Esophagus muscularis mucosa (tissue), 4 donors: ENCODE data around the gene STK39. TPM values are rescaled to one million over a fixed set of nuclear protein-coding genes. Genes with fewer than 3 reads are reported as not detected.

Experiments
- DNase-seq: peaks from one replicate; pipeline ENCODE4 v3.0.0-alpha.2; 2017; ENCODE audit errors: extremely low spot score
- H3K27ac ChIP-seq, 4 donors: fragments of 200-600 bp; sonication (generic); replicated peaks in 1 of 4; 1 replicate in 3 of 4; 2 replicates in 1 of 4; pipeline ENCODE4 v1.5.1; 2016 to 2019; ENCODE audit warnings: mild to moderate bottlenecking in 1 of 4
- H3K27me3 ChIP-seq, 4 donors: fragments of 200-600 bp; sonication (generic); one replicate each; pipeline versions ENCODE4 v1.5.1 to v1.6.0; 2016 to 2019
- H3K36me3 ChIP-seq, 4 donors: fragments of 200-600 bp; sonication (generic); one replicate each; pipeline ENCODE4 v1.5.1; 2016 to 2019
- H3K4me1 ChIP-seq, 4 donors: fragments of 200-600 bp; sonication (generic); one replicate each; pipeline ENCODE4 v1.5.1; 2016 to 2019
- H3K4me3 ChIP-seq, 4 donors: fragments of 200-600 bp; sonication (generic); 1 replicate in 2 of 4; 2 replicates in 2 of 4; pipeline ENCODE4 v1.5.1; 2016 to 2019; ENCODE audit warnings: mild to moderate bottlenecking in 4 of 4, moderate library complexity in 1 of 4
- H3K9me3 ChIP-seq, 4 donors: fragments of 200-600 bp; sonication (generic); 1 replicate in 3 of 4; 2 replicates in 1 of 4; pipeline ENCODE4 v1.5.1; 2016 to 2019
- EP300 ChIP-seq: sonication (generic); formaldehyde crosslinking; IDR thresholded peaks from one replicate; pipeline ENCODE4 v1.6.1; 2017; ENCODE audit warnings: antibody characterized with exemption
- POLR2A ChIP-seq: fragments of 450-650 bp; IDR thresholded peaks from one replicate; pipeline ENCODE4 v1.6.1; 2017; ENCODE audit warnings: antibody characterized with exemption, moderate library complexity, mild to moderate bottlenecking, low read depth
- POLR2AphosphoS5 ChIP-seq, 2 donors: sonication (generic); formaldehyde crosslinking; IDR thresholded peaks; one replicate each; pipeline ENCODE4 v1.6.1; 2017; ENCODE audit warnings: antibody characterized with exemption in 2 of 2
- WGBS: methylation state at CpG from one replicate; pipeline ENCODE4 v1.1.5; 2018; 5-methylcytosine and 5-hydroxymethylcytosine counted together
- intact Hi-C: fragments of 100-400 bp; cut with DNase I; formaldehyde crosslinking; loops from one replicate; pipeline ENCODE4 v1.15.1; 2023
- total RNA-seq, 4 donors: library from RNA; depleted of rRNA; stranded (reverse); fragments of >200 nt; gene quantifications; one replicate each; pipeline versions ENCODE4 v1.1.0 to v1.2.1, GENCODE V29; 2016
- TF ChIP-seq, protein P1 (sequence below), 3 experiments: fragments of 200-600 bp in 2 of 3; fragments of 450-650 bp in 1 of 3; sonication (generic) in 2 of 3; IDR thresholded peaks; one replicate each; pipeline ENCODE4 v1.5.1; 2017 to 2019; ENCODE audit warnings: antibody characterized with exemption in 3 of 3, mild to moderate bottlenecking in 2 of 3, moderate library complexity in 1 of 3

Gene STK39
- total RNA-seq, 4 donors from 2014 or later, result 32.5 to 49.1 (median 41.5) TPM

DNA sequence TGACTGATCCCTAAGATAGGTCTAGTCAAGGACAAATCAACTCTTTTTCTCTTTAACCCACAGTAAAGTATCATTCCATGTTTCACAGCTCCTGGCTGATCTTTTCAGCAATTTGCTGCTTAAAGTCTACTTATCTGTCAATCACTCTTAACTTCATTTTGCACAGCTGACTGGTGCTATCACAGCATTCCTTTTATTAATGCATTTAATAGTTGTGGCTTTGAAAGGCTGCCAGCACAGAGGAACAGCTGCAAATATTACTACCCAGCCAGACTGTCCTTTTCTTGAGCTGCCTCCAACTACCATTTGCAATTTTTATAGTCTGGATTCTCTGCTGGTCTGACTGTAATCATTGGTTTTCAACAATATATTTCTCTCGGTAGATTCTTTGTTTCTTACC lies 303.5 kb downstream of the STK39 start:
- DNase-seq, result no peak
- TF ChIP-seq POLR2AphosphoS5 (IDR thresholded peaks at IDR 0.05), result no peak
- TF ChIP-seq, protein P1, sequence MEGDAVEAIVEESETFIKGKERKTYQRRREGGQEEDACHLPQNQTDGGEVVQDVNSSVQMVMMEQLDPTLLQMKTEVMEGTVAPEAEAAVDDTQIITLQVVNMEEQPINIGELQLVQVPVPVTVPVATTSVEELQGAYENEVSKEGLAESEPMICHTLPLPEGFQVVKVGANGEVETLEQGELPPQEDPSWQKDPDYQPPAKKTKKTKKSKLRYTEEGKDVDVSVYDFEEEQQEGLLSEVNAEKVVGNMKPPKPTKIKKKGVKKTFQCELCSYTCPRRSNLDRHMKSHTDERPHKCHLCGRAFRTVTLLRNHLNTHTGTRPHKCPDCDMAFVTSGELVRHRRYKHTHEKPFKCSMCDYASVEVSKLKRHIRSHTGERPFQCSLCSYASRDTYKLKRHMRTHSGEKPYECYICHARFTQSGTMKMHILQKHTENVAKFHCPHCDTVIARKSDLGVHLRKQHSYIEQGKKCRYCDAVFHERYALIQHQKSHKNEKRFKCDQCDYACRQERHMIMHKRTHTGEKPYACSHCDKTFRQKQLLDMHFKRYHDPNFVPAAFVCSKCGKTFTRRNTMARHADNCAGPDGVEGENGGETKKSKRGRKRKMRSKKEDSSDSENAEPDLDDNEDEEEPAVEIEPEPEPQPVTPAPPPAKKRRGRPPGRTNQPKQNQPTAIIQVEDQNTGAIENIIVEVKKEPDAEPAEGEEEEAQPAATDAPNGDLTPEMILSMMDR (IDR thresholded peaks at IDR 0.05), result no peak
- TF ChIP-seq EP300, result no peak
- no peak for TF ChIP-seq POLR2A
- Histone ChIP-seq H3K9me3 (no peaks in the 10 kb centered on the region), H3K27me3 (no peaks in the 10 kb centered on the region), H3K36me3 (no peaks in the 10 kb centered on the region), H3K4me3 (no peak overlapping the region), H3K4me1 (peaks cover 0 to 9% (median 2%) of the 10 kb centered on the region in 4 donors), H3K27ac (no peak overlapping the region)
- intact Hi-C loops, result no loop called here
- 88% methylated on average over 1 of the region's 1 CpG for WGBS

DNA sequence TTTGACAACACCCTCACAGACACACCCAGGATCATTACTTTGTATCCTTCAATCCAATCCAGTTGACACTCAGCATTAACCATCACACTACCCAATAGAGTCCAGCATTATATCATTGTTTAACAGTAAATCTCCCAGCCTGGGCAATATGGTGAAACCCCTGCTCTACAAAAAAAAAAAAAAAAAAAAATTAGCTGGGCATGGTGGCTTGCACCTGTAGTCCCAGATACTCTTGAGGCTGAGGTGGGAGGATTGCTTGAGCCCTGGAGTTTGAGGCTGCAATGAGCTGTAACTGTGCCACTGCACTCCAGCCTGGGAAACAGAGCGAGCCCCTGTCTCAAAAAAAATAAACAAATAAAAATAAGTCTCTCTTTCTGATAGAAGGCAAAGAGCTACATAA lies 304.0 kb downstream of the STK39 start:
- H3K27me3 ChIP-seq, result no peaks in the 10 kb centered on the region
- TF ChIP-seq, protein P1 (IDR thresholded peaks at IDR 0.05), result no peak
- no peak for TF ChIP-seq EP300
- no peak for TF ChIP-seq POLR2A
- no peak for TF ChIP-seq POLR2AphosphoS5 (IDR thresholded peaks at IDR 0.05)
- H3K27ac ChIP-seq, result no peak overlapping the region
- no peaks in the 10 kb centered on the region for H3K9me3 ChIP-seq
- H3K36me3 ChIP-seq, result no peaks in the 10 kb centered on the region
- DNase-seq, result no peak
- H3K4me1 ChIP-seq, result peaks cover 0 to 9% (median 2%) of the 10 kb centered on the region in 4 donors
- no peak overlapping the region for H3K4me3 ChIP-seq
- WGBS, result 83% methylated on average over 1 of the region's 1 CpG
- intact Hi-C loops, result no loop called here

DNA sequence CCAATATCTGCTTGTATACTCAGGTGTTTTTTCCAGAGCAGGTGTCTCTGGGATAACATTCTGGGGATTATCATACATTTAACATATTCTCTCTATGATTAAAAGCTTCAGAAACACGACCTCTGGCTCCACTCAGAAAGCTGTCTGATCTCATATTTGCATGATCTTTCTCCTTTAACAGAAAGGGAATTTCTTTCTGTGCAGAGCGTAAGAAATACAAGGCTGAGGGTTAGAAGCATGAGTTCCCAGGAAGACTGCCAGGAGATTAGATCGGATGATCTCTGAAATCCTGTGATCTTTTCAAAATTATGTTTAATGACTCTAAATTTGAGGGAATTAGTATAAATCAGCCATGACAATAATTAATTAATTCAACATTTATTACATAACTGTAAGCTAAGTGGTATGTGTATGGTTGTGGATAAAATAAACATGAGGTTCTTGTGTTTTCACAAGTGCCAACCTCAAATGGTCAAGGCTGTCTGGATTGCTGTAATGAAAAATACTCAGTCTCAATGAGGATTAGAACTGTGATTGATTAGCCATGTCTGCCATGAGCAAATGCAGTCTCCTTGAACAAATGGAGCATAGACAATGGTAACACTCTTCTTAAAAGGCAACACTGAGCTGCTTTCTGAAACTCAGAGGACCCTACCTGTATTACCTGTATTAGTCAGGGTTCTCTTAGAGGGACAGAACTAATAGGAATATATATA lies 304.9 kb downstream of the STK39 start:
- WGBS, result 40% methylated on average over 3 of the region's 3 CpGs
- TF ChIP-seq POLR2A (no peak), EP300 (no peak), POLR2AphosphoS5 (IDR thresholded peaks at IDR 0.05) (no peak)
- TF ChIP-seq, protein P1 (IDR thresholded peaks at IDR 0.05), result no peak
- H3K27ac ChIP-seq, result no peak overlapping the region
- H3K4me1 ChIP-seq, result peaks cover 0 to 9% (median 2%) of the 10 kb centered on the region in 4 donors
- no peaks in the 10 kb centered on the region for H3K36me3 ChIP-seq
- no peaks in the 10 kb centered on the region for H3K9me3 ChIP-seq
- no peak overlapping the region for H3K4me3 ChIP-seq
- no peaks in the 10 kb centered on the region for H3K27me3 ChIP-seq
- intact Hi-C loops, result no loop called here
- DNase-seq, result no peak

DNA sequence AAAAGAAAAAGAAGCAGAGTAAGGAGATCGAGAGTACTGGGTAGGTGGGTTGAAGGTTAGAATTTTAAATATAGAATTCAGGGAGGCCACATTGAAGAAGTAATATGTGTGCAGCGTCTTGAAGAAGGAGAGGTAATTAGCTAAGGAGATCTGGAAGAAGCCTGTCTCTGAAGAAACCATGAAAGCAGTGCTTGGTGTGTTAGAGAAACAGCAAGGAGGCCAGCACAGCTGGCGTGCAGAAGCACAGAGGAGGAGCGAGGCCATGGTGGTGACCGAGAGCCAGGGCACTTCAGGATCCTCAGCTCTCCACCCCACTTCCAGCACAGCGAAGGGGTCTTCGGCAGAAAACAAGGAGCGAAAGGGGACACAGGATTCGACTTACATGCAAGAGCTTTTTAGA lies 305.8 kb downstream of the STK39 start:
- intact Hi-C loops, result no loop called here
- no peak for DNase-seq
- H3K27me3 ChIP-seq, result no peaks in the 10 kb centered on the region
- H3K36me3 ChIP-seq, result no peaks in the 10 kb centered on the region
- H3K9me3 ChIP-seq, result no peaks in the 10 kb centered on the region
- no peak overlapping the region for H3K27ac ChIP-seq
- WGBS, result 93% methylated on average over 9 of the region's 9 CpGs
- TF ChIP-seq, protein P1 (IDR thresholded peaks at IDR 0.05), result no peak
- TF ChIP-seq EP300 (no peak), POLR2AphosphoS5 (IDR thresholded peaks at IDR 0.05) (no peak), POLR2A (no peak)
- no peak overlapping the region for H3K4me3 ChIP-seq
- H3K4me1 ChIP-seq, result peaks cover 0 to 9% (median 2%) of the 10 kb centered on the region in 4 donors
